Left ventricle myocardium inferior (tissue), 1 donor: Measurements from ENCODE around the gene CPEB4. TPM values are rescaled to one million over a fixed set of nuclear protein-coding genes. Genes with fewer than 3 reads are reported as not detected.

Experiments
- DNase-seq: peaks from one replicate; pipeline ENCODE4 v3.0.0-alpha.2; 2020
- H3K27ac ChIP-seq: fragments of 200-600 bp; replicated peaks from 2 replicates; pipeline ENCODE4 v1.8.0; 2021
- H3K27me3 ChIP-seq: fragments of 200-600 bp; 2 replicates; pipeline ENCODE4 v1.8.0; 2021; ENCODE audit warnings: low read depth
- H3K36me3 ChIP-seq: fragments of 200-600 bp; 2 replicates; pipeline ENCODE4 v1.8.0; 2021
- H3K4me1 ChIP-seq: fragments of 200-600 bp; 2 replicates; pipeline ENCODE4 v1.8.0; 2021
- H3K4me3 ChIP-seq: fragments of 200-600 bp; 2 replicates; pipeline ENCODE4 v1.8.0; 2021; ENCODE audit warnings: mild to moderate bottlenecking, moderate library complexity
- H3K9me3 ChIP-seq: fragments of 200-600 bp; replicated peaks from 2 replicates; pipeline ENCODE4 v1.8.0; 2021
- CTCF ChIP-seq: fragments of 200-600 bp; IDR thresholded peaks from 2 replicates; pipeline ENCODE4 v1.8.0; 2021; ENCODE audit warnings: antibody characterized with exemption, mild to moderate bottlenecking, borderline replicate concordance
- intact Hi-C: fragments of 100-400 bp; cut with micrococcal nuclease; formaldehyde crosslinking; loops from one replicate; pipeline ENCODE4 v1.11.0; 2022
- total RNA-seq: library from RNA; stranded (reverse); fragmentation: NEBNext Ultra II Directional; extraction: Animal tissue kit (Norgen Biotek cat#: 25700); gene quantifications from one replicate; pipeline ENCODE4 v1.2.1, GENCODE V29; 2021
- donor health status: DM: no; HTN: yes; CAD: no; lungs with severe emphysema.

The CPEB4 gene
- total RNA-seq, 1 donor from 2014 or later, result 136 TPM

GRCh38 chr5:173935396-173935795, 47.2 kb downstream of the CPEB4 start:
- TF ChIP-seq CTCF, result no peak
- Histone ChIP-seq H3K4me1 (peaks cover 90% of the 10 kb centered on the region), H3K36me3 (peaks cover 5% of the 10 kb centered on the region), H3K27ac (no peak overlapping the region), H3K9me3 (no peaks in the 10 kb centered on the region), H3K4me3 (no peak overlapping the region), H3K27me3 (no peaks in the 10 kb centered on the region)
- intact Hi-C loops, result no loop called here
- no peak for DNase-seq

GRCh38 chr5:173940269-173940668, 52.1 kb downstream of the CPEB4 start:
- Histone ChIP-seq H3K4me1 (peaks cover 89% of the 10 kb centered on the region), H3K36me3 (peaks cover 6% of the 10 kb centered on the region), H3K27me3 (no peaks in the 10 kb centered on the region), H3K27ac (no peak overlapping the region), H3K9me3 (no peaks in the 10 kb centered on the region), H3K4me3 (no peak overlapping the region)
- intact Hi-C loops, result no loop called here
- no peak for TF ChIP-seq CTCF
- DNase-seq, result no peak

GRCh38 chr5:173941102-173941501, 53.0 kb downstream of the CPEB4 start:
- no peak for DNase-seq
- Histone ChIP-seq H3K36me3 (peaks cover 15% of the 10 kb centered on the region), H3K27ac (no peak overlapping the region), H3K4me1 (peaks cover 81% of the 10 kb centered on the region), H3K27me3 (no peaks in the 10 kb centered on the region), H3K4me3 (no peak overlapping the region), H3K9me3 (no peaks in the 10 kb centered on the region)
- intact Hi-C loops, result no loop called here
- no peak for TF ChIP-seq CTCF

GRCh38 chr5:173941758-173942401, 53.7 kb downstream of the CPEB4 start:
- no peak for TF ChIP-seq CTCF
- Histone ChIP-seq H3K4me1 (peaks cover 73% of the 10 kb centered on the region), H3K4me3 (no peak overlapping the region), H3K27ac (peak overlapping the region; percentile 34), H3K36me3 (peaks cover 23% of the 10 kb centered on the region), H3K9me3 (no peaks in the 10 kb centered on the region), H3K27me3 (no peaks in the 10 kb centered on the region)
- intact Hi-C loops, result no loop called here
- no peak for DNase-seq

- no peak for DNase-seq
- no peaks in the 10 kb centered on the region for H3K27me3 ChIP-seq
- no peak for TF ChIP-seq CTCF
- no peak overlapping the region for H3K4me3 ChIP-seq
- peaks cover 57% of the 10 kb centered on the region for H3K4me1 ChIP-seq
- peaks cover 49% of the 10 kb centered on the region for H3K36me3 ChIP-seq
- intact Hi-C loops, result no loop called here
- peak overlapping the region; percentile 13 for H3K27ac ChIP-seq
- H3K9me3 ChIP-seq, result no peaks in the 10 kb centered on the region
Measured at GRCh38 chr5:173944511-173944910, 56.4 kb downstream of the CPEB4 start.
